Measurements from ENCODE around the gene NFATC2IP. TPM values are rescaled to one million over a fixed set of nuclear protein-coding genes. Genes with fewer than 3 reads are reported as not detected.
A peak's percentile ranks its signal among the peaks of the same experiment; 100 is the strongest.

The NFATC2IP gene
- total and polyA plus RNA-seq, 9 of the 15 experiments (the other 6 are each of a cell fraction or from before 2014, with no cell fraction given), result 15.6 to 106 (median 46.9) TPM

DNA sequence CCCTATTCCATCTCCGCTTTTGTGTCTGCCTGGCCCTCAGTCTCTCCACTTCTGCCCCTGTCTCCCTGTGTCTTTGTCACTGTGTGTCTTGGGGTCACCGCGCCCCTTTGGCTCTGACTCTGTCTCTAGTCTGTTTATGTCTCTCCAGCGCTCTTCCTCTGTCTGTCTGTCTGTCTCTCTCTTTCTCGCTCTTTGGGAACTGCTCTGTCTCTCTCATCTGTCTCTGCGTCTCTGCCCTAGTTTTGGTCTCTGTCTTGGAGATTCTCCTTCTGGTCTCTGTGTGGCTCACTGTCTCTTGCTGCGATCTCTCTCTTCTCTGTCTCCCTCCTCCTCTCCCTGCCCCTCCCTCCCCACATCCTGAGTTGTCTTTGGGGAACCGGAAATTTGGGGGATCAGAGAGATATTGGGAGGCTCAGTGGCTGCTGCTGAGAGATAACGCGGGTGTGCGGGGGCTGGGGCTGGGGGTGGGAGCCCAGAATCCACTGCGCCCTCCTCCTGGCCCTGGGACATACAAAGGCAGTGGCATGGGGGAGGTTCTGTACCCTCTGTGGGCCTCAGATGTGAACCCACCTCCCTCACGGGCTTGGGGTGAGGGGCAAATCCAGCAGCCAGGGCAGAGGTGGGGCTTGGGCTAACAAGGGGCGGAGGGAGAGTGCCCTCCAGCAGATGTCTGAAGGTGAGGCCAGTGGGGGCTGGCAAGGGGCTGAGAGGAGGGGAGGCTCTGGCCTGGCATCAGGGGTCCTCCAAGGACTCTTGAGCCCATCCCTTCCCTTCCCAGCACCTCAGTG is 58.5 kb downstream of the NFATC2IP start (continued):
- TF ChIP-seq, protein P1, sequence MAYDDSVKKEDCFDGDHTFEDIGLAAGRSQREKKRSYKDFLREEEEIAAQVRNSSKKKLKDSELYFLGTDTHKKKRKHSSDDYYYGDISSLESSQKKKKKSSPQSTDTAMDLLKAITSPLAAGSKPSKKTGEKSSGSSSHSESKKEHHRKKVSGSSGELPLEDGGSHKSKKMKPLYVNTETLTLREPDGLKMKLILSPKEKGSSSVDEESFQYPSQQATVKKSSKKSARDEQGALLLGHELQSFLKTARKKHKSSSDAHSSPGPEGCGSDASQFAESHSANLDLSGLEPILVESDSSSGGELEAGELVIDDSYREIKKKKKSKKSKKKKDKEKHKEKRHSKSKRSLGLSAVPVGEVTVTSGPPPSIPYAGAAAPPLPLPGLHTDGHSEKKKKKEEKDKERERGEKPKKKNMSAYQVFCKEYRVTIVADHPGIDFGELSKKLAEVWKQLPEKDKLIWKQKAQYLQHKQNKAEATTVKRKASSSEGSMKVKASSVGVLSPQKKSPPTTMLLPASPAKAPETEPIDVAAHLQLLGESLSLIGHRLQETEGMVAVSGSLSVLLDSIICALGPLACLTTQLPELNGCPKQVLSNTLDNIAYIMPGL (CRISPR knock-in tag; IDR thresholded peaks at IDR 0.05), result no peak
- no peak for TF ChIP-seq NCOA6 (IDR thresholded peaks at IDR 0.05)
- no peak for TF ChIP-seq ZNF717 (CRISPR knock-in tag; IDR thresholded peaks at IDR 0.05)
- TF ChIP-seq, protein P2, sequence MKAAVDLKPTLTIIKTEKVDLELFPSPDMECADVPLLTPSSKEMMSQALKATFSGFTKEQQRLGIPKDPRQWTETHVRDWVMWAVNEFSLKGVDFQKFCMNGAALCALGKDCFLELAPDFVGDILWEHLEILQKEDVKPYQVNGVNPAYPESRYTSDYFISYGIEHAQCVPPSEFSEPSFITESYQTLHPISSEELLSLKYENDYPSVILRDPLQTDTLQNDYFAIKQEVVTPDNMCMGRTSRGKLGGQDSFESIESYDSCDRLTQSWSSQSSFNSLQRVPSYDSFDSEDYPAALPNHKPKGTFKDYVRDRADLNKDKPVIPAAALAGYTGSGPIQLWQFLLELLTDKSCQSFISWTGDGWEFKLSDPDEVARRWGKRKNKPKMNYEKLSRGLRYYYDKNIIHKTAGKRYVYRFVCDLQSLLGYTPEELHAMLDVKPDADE (conservative IDR thresholded peaks at IDR 0.05; ENCODE audit: control insufficient read depth, low read depth, low read length), result peak; percentile 83; the same call in 1 of the 2 replicates
- TF ChIP-seq, protein P3, sequence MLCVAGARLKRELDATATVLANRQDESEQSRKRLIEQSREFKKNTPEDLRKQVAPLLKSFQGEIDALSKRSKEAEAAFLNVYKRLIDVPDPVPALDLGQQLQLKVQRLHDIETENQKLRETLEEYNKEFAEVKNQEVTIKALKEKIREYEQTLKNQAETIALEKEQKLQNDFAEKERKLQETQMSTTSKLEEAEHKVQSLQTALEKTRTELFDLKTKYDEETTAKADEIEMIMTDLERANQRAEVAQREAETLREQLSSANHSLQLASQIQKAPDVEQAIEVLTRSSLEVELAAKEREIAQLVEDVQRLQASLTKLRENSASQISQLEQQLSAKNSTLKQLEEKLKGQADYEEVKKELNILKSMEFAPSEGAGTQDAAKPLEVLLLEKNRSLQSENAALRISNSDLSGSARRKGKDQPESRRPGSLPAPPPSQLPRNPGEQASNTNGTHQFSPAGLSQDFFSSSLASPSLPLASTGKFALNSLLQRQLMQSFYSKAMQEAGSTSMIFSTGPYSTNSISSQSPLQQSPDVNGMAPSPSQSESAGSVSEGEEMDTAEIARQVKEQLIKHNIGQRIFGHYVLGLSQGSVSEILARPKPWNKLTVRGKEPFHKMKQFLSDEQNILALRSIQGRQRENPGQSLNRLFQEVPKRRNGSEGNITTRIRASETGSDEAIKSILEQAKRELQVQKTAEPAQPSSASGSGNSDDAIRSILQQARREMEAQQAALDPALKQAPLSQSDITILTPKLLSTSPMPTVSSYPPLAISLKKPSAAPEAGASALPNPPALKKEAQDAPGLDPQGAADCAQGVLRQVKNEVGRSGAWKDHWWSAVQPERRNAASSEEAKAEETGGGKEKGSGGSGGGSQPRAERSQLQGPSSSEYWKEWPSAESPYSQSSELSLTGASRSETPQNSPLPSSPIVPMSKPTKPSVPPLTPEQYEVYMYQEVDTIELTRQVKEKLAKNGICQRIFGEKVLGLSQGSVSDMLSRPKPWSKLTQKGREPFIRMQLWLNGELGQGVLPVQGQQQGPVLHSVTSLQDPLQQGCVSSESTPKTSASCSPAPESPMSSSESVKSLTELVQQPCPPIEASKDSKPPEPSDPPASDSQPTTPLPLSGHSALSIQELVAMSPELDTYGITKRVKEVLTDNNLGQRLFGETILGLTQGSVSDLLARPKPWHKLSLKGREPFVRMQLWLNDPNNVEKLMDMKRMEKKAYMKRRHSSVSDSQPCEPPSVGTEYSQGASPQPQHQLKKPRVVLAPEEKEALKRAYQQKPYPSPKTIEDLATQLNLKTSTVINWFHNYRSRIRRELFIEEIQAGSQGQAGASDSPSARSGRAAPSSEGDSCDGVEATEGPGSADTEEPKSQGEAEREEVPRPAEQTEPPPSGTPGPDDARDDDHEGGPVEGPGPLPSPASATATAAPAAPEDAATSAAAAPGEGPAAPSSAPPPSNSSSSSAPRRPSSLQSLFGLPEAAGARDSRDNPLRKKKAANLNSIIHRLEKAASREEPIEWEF (CRISPR knock-in tag; IDR thresholded peaks at IDR 0.05), result peak; percentile 88
- TF ChIP-seq CBFA2T3 (IDR thresholded peaks at IDR 0.05), result peak; percentile 96
- TF ChIP-seq, protein P4, sequence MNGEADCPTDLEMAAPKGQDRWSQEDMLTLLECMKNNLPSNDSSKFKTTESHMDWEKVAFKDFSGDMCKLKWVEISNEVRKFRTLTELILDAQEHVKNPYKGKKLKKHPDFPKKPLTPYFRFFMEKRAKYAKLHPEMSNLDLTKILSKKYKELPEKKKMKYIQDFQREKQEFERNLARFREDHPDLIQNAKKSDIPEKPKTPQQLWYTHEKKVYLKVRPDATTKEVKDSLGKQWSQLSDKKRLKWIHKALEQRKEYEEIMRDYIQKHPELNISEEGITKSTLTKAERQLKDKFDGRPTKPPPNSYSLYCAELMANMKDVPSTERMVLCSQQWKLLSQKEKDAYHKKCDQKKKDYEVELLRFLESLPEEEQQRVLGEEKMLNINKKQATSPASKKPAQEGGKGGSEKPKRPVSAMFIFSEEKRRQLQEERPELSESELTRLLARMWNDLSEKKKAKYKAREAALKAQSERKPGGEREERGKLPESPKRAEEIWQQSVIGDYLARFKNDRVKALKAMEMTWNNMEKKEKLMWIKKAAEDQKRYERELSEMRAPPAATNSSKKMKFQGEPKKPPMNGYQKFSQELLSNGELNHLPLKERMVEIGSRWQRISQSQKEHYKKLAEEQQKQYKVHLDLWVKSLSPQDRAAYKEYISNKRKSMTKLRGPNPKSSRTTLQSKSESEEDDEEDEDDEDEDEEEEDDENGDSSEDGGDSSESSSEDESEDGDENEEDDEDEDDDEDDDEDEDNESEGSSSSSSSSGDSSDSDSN (IDR thresholded peaks at IDR 0.05; ENCODE audit: borderline replicate concordance in 1 of 2, low read depth in 2 of 2, low read length in 2 of 2), result no peak
- TF ChIP-seq ZNF197 (CRISPR knock-in tag; IDR thresholded peaks at IDR 0.05; ENCODE audit: low read depth), result peak; percentile 75
- no peak for TF ChIP-seq SREBF1 (IDR thresholded peaks at IDR 0.05; ENCODE audit: borderline replicate concordance, low read depth, low read length)
- TF ChIP-seq GABPA (tag; conservative IDR thresholded peaks at IDR 0.05; ENCODE audit: low read depth), result peak; percentile 88
- TF ChIP-seq U2AF1 (optimal IDR thresholded peaks at IDR 0.05; ENCODE audit: low read depth, low read length), result no peak
- TF ChIP-seq ZFP36 (IDR thresholded peaks at IDR 0.05; ENCODE audit: low read depth, low read length, partially characterized antibody), result peak; percentile 49
- TF ChIP-seq, protein P5, sequence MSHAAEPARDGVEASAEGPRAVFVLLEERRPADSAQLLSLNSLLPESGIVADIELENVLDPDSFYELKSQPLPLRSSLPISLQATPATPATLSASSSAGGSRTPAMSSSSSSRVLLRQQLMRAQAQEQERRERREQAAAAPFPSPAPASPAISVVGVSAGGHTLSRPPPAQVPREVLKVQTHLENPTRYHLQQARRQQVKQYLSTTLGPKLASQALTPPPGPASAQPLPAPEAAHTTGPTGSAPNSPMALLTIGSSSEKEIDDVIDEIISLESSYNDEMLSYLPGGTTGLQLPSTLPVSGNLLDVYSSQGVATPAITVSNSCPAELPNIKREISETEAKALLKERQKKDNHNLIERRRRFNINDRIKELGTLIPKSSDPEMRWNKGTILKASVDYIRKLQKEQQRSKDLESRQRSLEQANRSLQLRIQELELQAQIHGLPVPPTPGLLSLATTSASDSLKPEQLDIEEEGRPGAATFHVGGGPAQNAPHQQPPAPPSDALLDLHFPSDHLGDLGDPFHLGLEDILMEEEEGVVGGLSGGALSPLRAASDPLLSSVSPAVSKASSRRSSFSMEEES (CRISPR knock-in tag; IDR thresholded peaks at IDR 0.05), result no peak
- no peak for TF ChIP-seq ZC3H11A (IDR thresholded peaks at IDR 0.05; ENCODE audit: low read depth, low read length)
- TF ChIP-seq POLR2A (conservative IDR thresholded peaks at IDR 0.05), result peak; percentile 88

Data from K562 (cell line).